AG09319 (cell line): ENCODE data around the gene ADGRG1.

Experiments
- DNase-seq: peaks from one replicate; pipeline ENCODE4 v3.0.0-alpha.2; 2010; ENCODE audit warnings: low read depth; ENCODE audit errors: extremely low read depth
- TF ChIP-seq, protein P1 (sequence below): IDR thresholded peaks from 2 replicates; pipeline ENCODE4 v1.5.1; 2011; ENCODE audit warnings: low read depth, mild to moderate bottlenecking, inconsistent platforms, low read length, moderate library complexity

ADGRG1 gene

GRCh38 chr16:57701759-57702371 lies 73.4 kb downstream of the ADGRG1 start:
- TF ChIP-seq, protein P1, sequence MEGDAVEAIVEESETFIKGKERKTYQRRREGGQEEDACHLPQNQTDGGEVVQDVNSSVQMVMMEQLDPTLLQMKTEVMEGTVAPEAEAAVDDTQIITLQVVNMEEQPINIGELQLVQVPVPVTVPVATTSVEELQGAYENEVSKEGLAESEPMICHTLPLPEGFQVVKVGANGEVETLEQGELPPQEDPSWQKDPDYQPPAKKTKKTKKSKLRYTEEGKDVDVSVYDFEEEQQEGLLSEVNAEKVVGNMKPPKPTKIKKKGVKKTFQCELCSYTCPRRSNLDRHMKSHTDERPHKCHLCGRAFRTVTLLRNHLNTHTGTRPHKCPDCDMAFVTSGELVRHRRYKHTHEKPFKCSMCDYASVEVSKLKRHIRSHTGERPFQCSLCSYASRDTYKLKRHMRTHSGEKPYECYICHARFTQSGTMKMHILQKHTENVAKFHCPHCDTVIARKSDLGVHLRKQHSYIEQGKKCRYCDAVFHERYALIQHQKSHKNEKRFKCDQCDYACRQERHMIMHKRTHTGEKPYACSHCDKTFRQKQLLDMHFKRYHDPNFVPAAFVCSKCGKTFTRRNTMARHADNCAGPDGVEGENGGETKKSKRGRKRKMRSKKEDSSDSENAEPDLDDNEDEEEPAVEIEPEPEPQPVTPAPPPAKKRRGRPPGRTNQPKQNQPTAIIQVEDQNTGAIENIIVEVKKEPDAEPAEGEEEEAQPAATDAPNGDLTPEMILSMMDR, result no peak

DNA sequence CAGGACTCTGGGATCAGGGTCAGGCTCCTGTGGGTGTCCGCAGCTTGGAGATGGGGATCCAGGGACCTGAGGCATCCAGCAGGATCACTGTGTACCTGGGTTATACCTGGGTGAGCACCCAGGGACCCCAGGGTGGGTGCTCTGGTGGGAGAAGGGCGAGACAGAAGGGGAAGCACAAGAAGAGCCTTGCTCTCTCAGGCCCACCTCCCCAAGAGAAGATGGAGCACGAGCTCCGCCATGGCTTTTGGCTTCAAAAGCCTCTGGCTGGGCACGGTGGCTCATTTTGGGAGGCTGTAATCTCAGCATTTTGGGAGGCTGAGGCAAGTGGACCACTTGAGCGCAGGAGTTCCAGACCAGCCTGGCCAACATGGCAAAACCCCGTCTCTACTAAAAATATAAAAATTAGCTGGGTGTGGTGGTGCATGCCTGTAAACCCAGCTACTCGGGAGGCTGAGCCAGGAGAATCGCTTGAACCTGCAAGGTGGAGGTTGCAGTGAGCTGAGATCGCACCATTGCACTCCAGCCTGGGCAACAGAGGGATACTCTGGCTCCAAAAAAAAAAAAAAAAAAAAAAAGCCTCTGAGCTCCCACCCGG lies 75.1 kb downstream of the ADGRG1 start:
- TF ChIP-seq, protein P1, result no peak
- no peak for DNase-seq

More at GRCh38 chr16:57701759-57702371, 73.4 kb downstream of the ADGRG1 start:
- DNase-seq, result no peak

- no peak for DNase-seq
- TF ChIP-seq, protein P1, result no peak
These were observed 75.8 kb downstream of the ADGRG1 start for GRCh38 chr16:57704011-57704904.

- no peak for DNase-seq
- TF ChIP-seq, protein P1, result no peak
These were observed 76.7 kb downstream of the ADGRG1 start for GRCh38 chr16:57704905-57705852.

DNA sequence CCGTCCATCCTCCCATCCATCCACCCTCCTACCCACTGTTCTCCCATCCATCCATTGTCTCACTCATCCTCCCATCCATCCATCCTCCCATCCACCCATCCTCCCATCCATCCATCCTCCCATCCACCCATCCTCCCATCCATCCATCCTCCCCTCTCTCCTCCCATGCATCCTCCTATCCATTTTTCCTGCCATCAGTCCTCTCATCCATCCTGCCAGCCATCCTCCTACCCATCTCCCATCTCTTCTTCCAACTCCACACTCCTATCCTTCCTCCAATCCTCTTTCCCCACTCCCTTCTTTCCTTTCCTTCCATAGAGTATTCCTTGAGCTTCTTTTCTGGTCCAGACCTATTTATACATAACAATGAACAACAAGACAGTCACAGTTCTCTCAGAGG lies 78.3 kb downstream of the ADGRG1 start:
- TF ChIP-seq, protein P1, result no peak
- DNase-seq, result no peak

DNA sequence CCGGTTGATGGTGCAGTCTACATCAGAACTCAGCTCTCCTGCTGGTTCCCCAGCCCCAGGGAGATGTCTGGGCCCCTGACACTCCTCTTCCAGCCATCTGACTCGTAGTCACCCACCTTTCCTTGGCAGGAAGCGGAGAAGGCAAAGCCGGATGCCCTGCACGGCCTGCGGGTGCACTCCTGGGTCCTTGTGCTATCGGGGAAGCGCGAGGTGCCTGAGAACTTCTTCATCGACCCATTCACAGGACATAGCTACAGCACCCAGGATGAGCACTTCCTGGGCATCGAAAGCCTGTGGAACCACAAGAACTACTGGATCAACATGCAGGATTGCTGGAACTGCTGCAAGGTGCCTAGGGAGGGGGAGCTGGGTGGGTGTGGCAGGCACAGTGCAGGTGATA lies 78.9 kb downstream of the ADGRG1 start:
- TF ChIP-seq, protein P1, result no peak
- DNase-seq, result no peak
